Fibroblast of lung (primary cell): ENCODE results near the gene ARHGEF26. TPM values are rescaled to one million over a fixed set of nuclear protein-coding genes. Genes with fewer than 3 reads are reported as not detected.

Experiments
- DNase-seq, 2 donors: peaks; one replicate each; pipeline versions ENCODE4 v3.0.0 to v3.0.0-alpha.2; 2010; ENCODE audit warnings: low read depth in 2 of 2
- H2AFZ ChIP-seq: 2 replicates; pipeline ENCODE4 v1.5.1; 2012; ENCODE audit warnings: low read length, control low read depth, inconsistent platforms
- H3K27ac ChIP-seq: 2 replicates; pipeline ENCODE4 v1.5.1; 2011; ENCODE audit warnings: low read length, control low read depth; ENCODE audit not compliant: insufficient read depth
- H3K27me3 ChIP-seq: 2 replicates; pipeline ENCODE4 v1.5.1; 2011; ENCODE audit warnings: mild to moderate bottlenecking, low read length; ENCODE audit not compliant: control insufficient read depth, insufficient read depth
- H3K36me3 ChIP-seq: 2 replicates; pipeline ENCODE4 v1.5.1; 2011; ENCODE audit warnings: low read length; ENCODE audit not compliant: control insufficient read depth, insufficient read depth
- H3K4me1 ChIP-seq: 2 replicates; pipeline ENCODE4 v1.5.1; 2011; ENCODE audit warnings: low read length; ENCODE audit not compliant: control insufficient read depth, insufficient read depth; ENCODE audit errors: extremely low read depth
- H3K4me2 ChIP-seq: 2 replicates; pipeline ENCODE4 v1.5.1; 2011; ENCODE audit warnings: low read length, control low read depth; ENCODE audit not compliant: insufficient read depth; ENCODE audit errors: extremely low read depth
- H3K4me3 ChIP-seq, 4 experiments: fragments of 200-600 bp in 1 of 4; sonication (generic) in 1 of 4; replicated peaks in 1 of 4; 2 replicates each; pipeline ENCODE4 v1.5.1; 2011 to 2016; ENCODE audit warnings: low read length in 4 of 4, low read depth in 3 of 4, mild to moderate bottlenecking in 3 of 4, control low read depth in 2 of 4, inconsistent platforms in 1 of 4, mixed read lengths in 1 of 4; ENCODE audit not compliant: insufficient read depth in 1 of 4; ENCODE audit errors: control extremely low read depth in 1 of 4
- H3K79me2 ChIP-seq: 2 replicates; pipeline ENCODE4 v1.5.1; 2012; ENCODE audit warnings: mild to moderate bottlenecking, low read length, inconsistent platforms; ENCODE audit not compliant: control insufficient read depth, insufficient read depth
- H3K9ac ChIP-seq: 2 replicates; pipeline ENCODE4 v1.5.1; 2011; ENCODE audit warnings: mild to moderate bottlenecking, low read length, control low read depth; ENCODE audit not compliant: insufficient read depth
- H3K9me3 ChIP-seq: 2 replicates; pipeline ENCODE4 v1.5.1; 2012; ENCODE audit warnings: low read depth, low read length; ENCODE audit not compliant: control insufficient read depth, insufficient read depth
- H4K20me1 ChIP-seq: 2 replicates; pipeline ENCODE4 v1.5.1; 2011; ENCODE audit warnings: low read length; ENCODE audit not compliant: control insufficient read depth, insufficient read depth; ENCODE audit errors: extremely low read depth
- EZH2 ChIP-seq: IDR thresholded peaks from 2 replicates; pipeline ENCODE4 v1.5.1; 2012; ENCODE audit warnings: low read length, control low read depth, mild to moderate bottlenecking; ENCODE audit errors: missing control alignments
- polyA plus RNA-seq, 2 donors: library from polyadenylated mRNA; depleted of rRNA in 1 of 2; stranded (reverse) in 1 of 2; unstranded in 1 of 2; fragments of >200 nt; gene quantifications; 2 replicates each; pipeline ENCODE4 v1.2.1, GENCODE V29; 2011 to 2012; ENCODE audit warnings: missing spikeins in 1 of 2
- total RNA-seq: library from RNA; depleted of rRNA; stranded (reverse); fragments of >200 nt; gene quantifications from 2 replicates; pipeline ENCODE4 v1.2.1, GENCODE V29; 2014
- TF ChIP-seq, protein P1 (sequence below), 2 donors: IDR thresholded peaks in 1 of 2; conservative IDR thresholded peaks in 1 of 2; 1 replicate in 1 of 2; 2 replicates in 1 of 2; pipeline ENCODE4 v1.5.1; 2011 to 2012; ENCODE audit warnings: low read length in 2 of 2, control low read depth in 1 of 2, inconsistent platforms in 1 of 2, low read depth in 1 of 2, mild to moderate bottlenecking in 1 of 2

The ARHGEF26 gene
- total and polyA plus RNA-seq, 2 donors (not counting 1 experiment from before 2014, with no cell fraction given) = 0.72 to 2.1 TPM

DNA sequence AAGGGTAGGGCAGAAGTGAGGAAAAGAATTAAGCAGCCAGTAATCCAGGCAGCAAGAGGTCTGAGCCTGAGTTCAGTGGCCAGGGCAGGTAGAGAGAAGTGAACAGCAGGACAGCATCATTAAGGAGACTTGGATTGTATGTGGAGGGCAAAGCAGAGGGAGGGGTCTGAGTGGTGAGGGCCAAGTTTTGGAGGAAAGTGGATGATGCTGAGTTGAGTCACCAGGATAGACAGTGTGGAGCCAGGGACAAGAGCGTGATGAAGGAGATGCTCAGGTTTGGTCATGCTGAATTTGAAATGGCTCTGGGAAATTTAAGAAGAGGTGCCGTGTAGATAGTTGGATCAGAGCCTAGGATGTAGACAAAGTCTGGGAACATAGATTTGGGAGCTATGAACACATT lies 93.1 kb downstream of the ARHGEF26 start:
- no peaks in the 10 kb centered on the region for H4K20me1 ChIP-seq
- H3K4me3 ChIP-seq = no peak overlapping the region
- no peak overlapping the region for H3K9ac ChIP-seq
- no peak overlapping the region for H2AFZ ChIP-seq
- no peaks in the 10 kb centered on the region for H3K79me2 ChIP-seq
- no peak overlapping the region for H3K4me2 ChIP-seq
- H3K9me3 ChIP-seq = no peaks in the 10 kb centered on the region
- H3K4me1 ChIP-seq = no peaks in the 10 kb centered on the region
- no peaks in the 10 kb centered on the region for H3K36me3 ChIP-seq
- no peaks in the 10 kb centered on the region for H3K27me3 ChIP-seq
- DNase-seq = peak in 1 of 2 donors; percentile 20
- TF ChIP-seq EZH2 = no peak
- no peak overlapping the region for H3K27ac ChIP-seq

DNA sequence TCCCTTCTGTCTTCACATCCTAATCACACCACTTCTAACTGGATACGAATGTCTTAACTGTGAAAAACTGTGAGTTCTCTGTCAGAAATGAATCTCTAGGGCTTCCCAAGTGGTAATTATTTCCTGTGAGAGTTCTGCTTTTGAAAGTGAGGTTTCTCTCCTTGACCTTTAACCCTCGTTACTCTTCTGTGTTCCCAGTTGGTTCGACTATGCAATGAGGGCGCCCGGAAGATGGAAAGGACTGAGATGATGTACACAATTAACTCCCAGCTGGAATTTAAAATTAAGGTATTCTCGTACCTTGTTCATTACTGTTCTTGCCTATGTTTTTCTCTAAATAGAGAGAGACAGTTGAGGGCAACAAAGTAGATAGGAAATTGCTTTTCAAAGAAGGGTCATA lies 96.5 kb downstream of the ARHGEF26 start:
- no peak overlapping the region for H3K4me2 ChIP-seq
- no peaks in the 10 kb centered on the region for H3K79me2 ChIP-seq
- TF ChIP-seq EZH2 = no peak
- TF ChIP-seq, protein P1, sequence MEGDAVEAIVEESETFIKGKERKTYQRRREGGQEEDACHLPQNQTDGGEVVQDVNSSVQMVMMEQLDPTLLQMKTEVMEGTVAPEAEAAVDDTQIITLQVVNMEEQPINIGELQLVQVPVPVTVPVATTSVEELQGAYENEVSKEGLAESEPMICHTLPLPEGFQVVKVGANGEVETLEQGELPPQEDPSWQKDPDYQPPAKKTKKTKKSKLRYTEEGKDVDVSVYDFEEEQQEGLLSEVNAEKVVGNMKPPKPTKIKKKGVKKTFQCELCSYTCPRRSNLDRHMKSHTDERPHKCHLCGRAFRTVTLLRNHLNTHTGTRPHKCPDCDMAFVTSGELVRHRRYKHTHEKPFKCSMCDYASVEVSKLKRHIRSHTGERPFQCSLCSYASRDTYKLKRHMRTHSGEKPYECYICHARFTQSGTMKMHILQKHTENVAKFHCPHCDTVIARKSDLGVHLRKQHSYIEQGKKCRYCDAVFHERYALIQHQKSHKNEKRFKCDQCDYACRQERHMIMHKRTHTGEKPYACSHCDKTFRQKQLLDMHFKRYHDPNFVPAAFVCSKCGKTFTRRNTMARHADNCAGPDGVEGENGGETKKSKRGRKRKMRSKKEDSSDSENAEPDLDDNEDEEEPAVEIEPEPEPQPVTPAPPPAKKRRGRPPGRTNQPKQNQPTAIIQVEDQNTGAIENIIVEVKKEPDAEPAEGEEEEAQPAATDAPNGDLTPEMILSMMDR (conservative IDR thresholded peaks at IDR 0.05 in 1 of 2, IDR thresholded peaks at IDR 0.05 in 1 of 2; ENCODE audit: low read depth in 1 of 2, low read length in 2 of 2) = no peak
- no peak overlapping the region for H3K9ac ChIP-seq
- no peaks in the 10 kb centered on the region for H3K27me3 ChIP-seq
- no peaks in the 10 kb centered on the region for H3K9me3 ChIP-seq
- H4K20me1 ChIP-seq = no peaks in the 10 kb centered on the region
- H3K4me3 ChIP-seq = no peak overlapping the region
- H3K4me1 ChIP-seq = no peaks in the 10 kb centered on the region
- H2AFZ ChIP-seq = no peak overlapping the region
- no peak for DNase-seq
- H3K36me3 ChIP-seq = no peaks in the 10 kb centered on the region
- no peak overlapping the region for H3K27ac ChIP-seq

DNA sequence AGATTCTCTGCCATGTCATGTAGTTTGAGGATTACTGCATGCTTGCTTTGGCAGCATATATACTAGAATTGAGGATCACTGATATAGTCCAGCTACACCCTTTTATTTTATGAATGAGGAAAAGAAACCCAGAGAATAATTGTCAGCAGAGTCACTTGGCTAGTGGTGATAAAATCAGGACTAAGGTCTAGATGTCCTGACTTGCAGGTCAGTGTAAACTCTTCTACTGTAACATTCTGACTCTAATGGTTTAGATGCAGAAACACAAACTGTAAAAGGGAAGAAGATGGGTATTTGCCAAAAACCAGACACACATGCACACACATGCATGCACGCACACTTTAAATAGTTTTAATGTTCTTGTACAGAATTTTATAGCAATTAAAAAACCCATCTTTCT lies 97.5 kb downstream of the ARHGEF26 start:
- Histone ChIP-seq H3K27me3 (no peaks in the 10 kb centered on the region), H3K4me2 (no peak overlapping the region), H3K4me3 (no peak overlapping the region), H3K27ac (no peak overlapping the region), H4K20me1 (no peaks in the 10 kb centered on the region), H3K79me2 (no peaks in the 10 kb centered on the region), H3K9me3 (no peaks in the 10 kb centered on the region), H3K4me1 (peaks cover 2% of the 10 kb centered on the region), H2AFZ (no peak overlapping the region), H3K9ac (no peak overlapping the region), H3K36me3 (no peaks in the 10 kb centered on the region)
- DNase-seq = no peak
- TF ChIP-seq EZH2 = no peak
- TF ChIP-seq, protein P1 (conservative IDR thresholded peaks at IDR 0.05 in 1 of 2, IDR thresholded peaks at IDR 0.05 in 1 of 2; ENCODE audit: low read depth in 1 of 2, low read length in 2 of 2) = no peak
